K562 (cell line): ENCODE results near the gene DEFB127. TPM values are rescaled to one million over a fixed set of nuclear protein-coding genes. Genes with fewer than 3 reads are reported as not detected.

Experiments
- ATAC-seq: fragments of 200-7000 bp; cut with Tn5 transposase; 3 replicates; pipeline ENCODE4 v1.9.1; 2020; ENCODE audit warnings: moderate library complexity
- BruUV-seq: library from RNA; stranded (reverse); fragments of 400-500 nt; replicated peaks from 2 replicates; lab custom pipeline; 2021; lab: Mats Ljungman, UMichigan
- CTCF ChIA-PET: fragments of 300-600 bp; formaldehyde crosslinking; extraction: SDS; loops from one replicate; lab custom pipeline; 2021; ENCODE audit warnings: low intra/inter-chr PET ratio; lab: Yijun Ruan, JAX
- POLR2A ChIA-PET: fragments of 300-600, 350-650 bp; sonication (Branson Sonifier 250); formaldehyde crosslinking; extraction: SDS; loops from one replicate; lab custom pipeline; 2021; ENCODE audit warnings: antibody characterized with exemption, inconsistent platforms; lab: Yijun Ruan, JAX
- DNase-seq, 4 experiments: peaks; one replicate each; pipeline versions ENCODE4 v3.0.0 to v3.0.0-alpha.2; 2011 to 2018; ENCODE audit warnings: low spot score in 3 of 4, mixed read lengths in 3 of 4; ENCODE audit errors: extremely low read depth in 1 of 4
- FAIRE-seq: peaks from 2 replicates; lab custom pipeline; 2011; peaks lifted over from hg19 to GRCh38; lab: Jason Lieb, UNC
- H2AFZ ChIP-seq: 2 replicates; pipeline ENCODE4 v1.6.0; 2011; ENCODE audit warnings: low read depth, low read length, control low read depth, inconsistent platforms
- H3K27ac ChIP-seq: fragments of 200-600 bp; 3 replicates; pipeline ENCODE4 v1.8.0; 2011; ENCODE audit warnings: low read depth, mild to moderate bottlenecking, control low read depth, inconsistent platforms, low read length, moderate library complexity, mixed read lengths; ENCODE audit errors: extremely low read depth
- H3K27me3 ChIP-seq, 2 experiments: fragments of 300-600 bp in 1 of 2; 2 replicates in 1 of 2; 3 replicates in 1 of 2; pipeline versions ENCODE4 v1.6.0 to v1.8.0; 2011; ENCODE audit warnings: inconsistent platforms in 2 of 2, low read length in 2 of 2, mild to moderate bottlenecking in 1 of 2, mixed read lengths in 1 of 2, moderate library complexity in 1 of 2; ENCODE audit not compliant: control insufficient read depth in 2 of 2, insufficient read depth in 2 of 2
- H3K36me3 ChIP-seq: fragments of 300-600 bp; 3 replicates; pipeline ENCODE4 v1.8.0; 2011; ENCODE audit warnings: mild to moderate bottlenecking, low read length, inconsistent platforms; ENCODE audit not compliant: control insufficient read depth, insufficient read depth
- H3K4me1 ChIP-seq, 2 experiments: fragments of 200-600 bp in 1 of 2; replicated peaks in 1 of 2; 2 replicates in 1 of 2; 3 replicates in 1 of 2; pipeline versions ENCODE4 v1.5.1 to v1.8.0; 2011; ENCODE audit warnings: inconsistent platforms in 2 of 2, low read length in 2 of 2, mild to moderate bottlenecking in 1 of 2, mixed read lengths in 1 of 2, moderate library complexity in 1 of 2; ENCODE audit not compliant: control insufficient read depth in 2 of 2, insufficient read depth in 2 of 2
- H3K4me2 ChIP-seq: 2 replicates; pipeline ENCODE4 v1.6.1; 2011; ENCODE audit warnings: low read length, control low read depth, inconsistent platforms, mixed read lengths; ENCODE audit not compliant: insufficient read depth
- H3K4me3 ChIP-seq: fragments of 200-600 bp; sonication (generic), shearing (Covaris generic); 2 replicates; pipeline ENCODE4 v1.5.1; 2016; ENCODE audit warnings: control low read depth, inconsistent platforms
- H3K79me2 ChIP-seq: fragments of 200-600 bp; 3 replicates; pipeline ENCODE4 v1.8.0; 2011; ENCODE audit warnings: low read length, inconsistent platforms; ENCODE audit not compliant: control insufficient read depth, insufficient read depth
- H3K9ac ChIP-seq, 2 experiments: 2 replicates each; pipeline versions ENCODE4 v1.6.0 to v1.6.1; 2011; ENCODE audit warnings: low read depth in 2 of 2, low read length in 2 of 2, control low read depth in 1 of 2, inconsistent platforms in 1 of 2, mild to moderate bottlenecking in 1 of 2, mixed read lengths in 1 of 2; ENCODE audit not compliant: insufficient read depth in 1 of 2
- H3K9me1 ChIP-seq: one replicate; pipeline ENCODE4 v1.6.0; 2011; ENCODE audit warnings: inconsistent platforms, mild to moderate bottlenecking, low read length, moderate library complexity; ENCODE audit not compliant: control insufficient read depth, insufficient read depth
- H3K9me3 ChIP-seq: replicated peaks from 2 replicates; pipeline ENCODE4 v1.5.1; 2011; ENCODE audit warnings: low read depth, low read length, inconsistent platforms; ENCODE audit not compliant: control insufficient read depth, insufficient read depth
- H4K20me1 ChIP-seq: replicated peaks from 2 replicates; pipeline ENCODE4 v1.6.1; 2011; ENCODE audit warnings: low read length, inconsistent platforms, mixed read lengths; ENCODE audit not compliant: control insufficient read depth, insufficient read depth
- BRD4 ChIP-seq: fragments of 200-600 bp; sonication (generic); IDR thresholded peaks from 2 replicates; pipeline ENCODE4 v1.6.1; 2017; ENCODE audit warnings: inconsistent platforms
- CBFA2T3 ChIP-seq: fragments of 450-650 bp; IDR thresholded peaks from 2 replicates; pipeline ENCODE4 v1.6.1; 2017
- CBFB ChIP-seq: sonication (generic); formaldehyde crosslinking; IDR thresholded peaks from 2 replicates; pipeline ENCODE4 v1.4.0; 2020; ENCODE audit warnings: mild to moderate bottlenecking, missing genetic modification reagents
- FOXA1 ChIP-seq: fragments of 450-650 bp; IDR thresholded peaks from 2 replicates; pipeline ENCODE4 v1.6.1; 2016; ENCODE audit warnings: mild to moderate bottlenecking, borderline replicate concordance
- HDAC8 ChIP-seq: fragments of 450-650 bp; IDR thresholded peaks from 2 replicates; pipeline ENCODE4 v1.6.1; 2016; ENCODE audit warnings: mild to moderate bottlenecking, missing genetic modification characterization, moderate library complexity, missing compliant biosample characterization
- MCM3 ChIP-seq: fragments of 450-650 bp; IDR thresholded peaks from 2 replicates; pipeline ENCODE4 v1.6.1; 2016
- SMAD2 ChIP-seq: fragments of 150-350 bp; IDR thresholded peaks from 2 replicates; pipeline ENCODE4 v1.6.1; 2014; ENCODE audit warnings: low read depth, mild to moderate bottlenecking, low read length
- STAT5B ChIP-seq: fragments of 250-450 bp; sonication (Bioruptor Pico); IDR thresholded peaks from 2 replicates; pipeline ENCODE4 v1.8.0; 2021; ENCODE audit warnings: mild to moderate bottlenecking, inconsistent platforms
- TBL1XR1 ChIP-seq, 2 experiments: IDR thresholded peaks; 2 replicates each; pipeline ENCODE4 v1.6.1; 2012; ENCODE audit warnings: improper control_type of control experiment in 2 of 2, low read length in 2 of 2, mild to moderate bottlenecking in 1 of 2
- TCF7 ChIP-seq: sonication (generic); IDR thresholded peaks from 2 replicates; pipeline ENCODE4 v1.6.1; 2016; ENCODE audit warnings: antibody characterized with exemption, borderline replicate concordance
- TEAD4 ChIP-seq, 2 experiments: sonication (generic) in 1 of 2; formaldehyde crosslinking in 1 of 2; IDR thresholded peaks; 2 replicates each; pipeline versions ENCODE4 v1.6.1 to v1.8.0; 2012 to 2022; ENCODE audit warnings: borderline replicate concordance in 1 of 2, inconsistent platforms in 1 of 2, low read length in 1 of 2, mild to moderate bottlenecking in 1 of 2, missing genetic modification reagents in 1 of 2
- YY1 ChIP-seq, 3 experiments: IDR thresholded peaks; 2 replicates each; pipeline ENCODE4 v1.6.1; 2011; ENCODE audit warnings: low read length in 2 of 3, mild to moderate bottlenecking in 2 of 3, moderate library complexity in 2 of 3, borderline replicate concordance in 1 of 3, control low read depth in 1 of 3, low read depth in 1 of 3; ENCODE audit not compliant: insufficient read depth in 3 of 3, insufficient replicate concordance in 2 of 3, control insufficient read depth in 1 of 3, insufficient read length in 1 of 3; ENCODE audit errors: extremely low read depth in 1 of 3
- ZBTB26 ChIP-seq: fragments of 450-650 bp; formaldehyde crosslinking; IDR thresholded peaks from 2 replicates; pipeline ENCODE4 v1.4.0; 2022; ENCODE audit warnings: missing genetic modification characterization
- ZKSCAN8 ChIP-seq: fragments of 200-800 bp; sonication (Bioruptor generic); IDR thresholded peaks from 2 replicates; pipeline ENCODE4 v1.6.1; 2016; ENCODE audit warnings: missing genetic modification characterization, missing compliant biosample characterization
- ZNF583 ChIP-seq: fragments of 250-450 bp; sonication (Bioruptor Pico); IDR thresholded peaks from 2 replicates; pipeline ENCODE4 v1.4.0; 2020
- ZNF695 ChIP-seq: fragments of 450-650 bp; formaldehyde crosslinking; IDR thresholded peaks from 2 replicates; pipeline ENCODE4 v1.4.0; 2020; ENCODE audit warnings: mild to moderate bottlenecking, moderate library complexity
- WGBS: fragments of 100-300 bp; shearing (Covaris generic); methylation state at CpG from one replicate; pipeline ENCODE4 v1.1.6; 2016; ENCODE audit warnings: low coverage, mixed read lengths; ENCODE audit not compliant: insufficient coverage; ENCODE audit errors: missing lambda C conversion rate; 5-methylcytosine and 5-hydroxymethylcytosine counted together
- in situ Hi-C: fragments of 300-500 bp; cut with MboI; formaldehyde crosslinking; loops from 4 replicates; pipeline ENCODE4 v1.15.0; 2018; ENCODE audit warnings: inconsistent platforms, mixed read lengths
- intact Hi-C: fragments of 100-400 bp; cut with micrococcal nuclease; formaldehyde crosslinking; loops from 2 replicates; pipeline ENCODE4 v1.14.2; 2022
- polyA plus RNA-seq, 8 experiments: library from polyadenylated mRNA; depleted of rRNA in 4 of 8; stranded (reverse) in 5 of 8; unstranded in 3 of 8; fragments of >200 nt; fragmentation: Nextera tagmentation in 2 of 8; fragmentation: Illumina TruSeq in 1 of 8; extraction: Ambion mirVana in 2 of 8; extraction: Trizol in 1 of 8; gene quantifications; 2 replicates each; pipeline versions ENCODE4 v1.2.1 to v1.2.3, GENCODE V29; 2011 to 2014; ENCODE audit warnings: inconsistent platforms in 1 of 8, missing spikeins in 1 of 8
- total RNA-seq, 7 experiments: library from RNA; depleted of rRNA in 6 of 7; stranded (reverse); fragments of >200 nt in 6 of 7; fragmentation: Illumina TruSeq in 2 of 7; extraction: Trizol in 2 of 7; gene quantifications; 2 replicates each; pipeline versions ENCODE4 v1.2.1 to v1.2.3, GENCODE V29; 2011 to 2021; ENCODE audit warnings: low replicate concordance in 1 of 7

DEFB127 gene
- total and polyA plus RNA-seq, 9 of the 15 experiments (the other 6 are each of a cell fraction or from before 2014, with no cell fraction given): not detected

DNA sequence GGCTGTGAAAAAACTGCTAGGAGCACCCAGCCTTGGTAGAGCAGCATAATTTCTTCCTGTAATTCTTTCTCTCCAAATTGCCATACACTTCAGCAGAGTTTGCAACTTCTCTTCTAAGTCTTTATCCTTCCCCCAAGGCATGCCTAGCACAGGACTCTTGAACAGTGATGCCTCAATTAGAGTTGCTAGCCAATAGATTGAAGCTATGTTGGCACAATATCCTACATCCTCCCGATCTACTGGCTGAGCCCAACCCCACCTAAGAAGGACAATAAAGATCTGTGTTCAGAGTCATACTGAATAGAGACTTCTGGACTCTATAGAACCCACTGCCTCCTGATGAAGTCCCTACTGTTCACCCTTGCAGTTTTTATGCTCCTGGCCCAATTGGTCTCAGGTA is 15.0 kb upstream of the DEFB127 start, which contains the start of gene DEFB126:
DEFB126 (plus strand) TSS at position 301 of the 400 bp plus-strand sequence; CDS start at position 340, 39 bp downstream.
- DNase-seq (no peak), FAIRE-seq (no peak)
- ChIA-PET CTCF (no interaction called here), POLR2A (no interaction called here)
- no peak within 1 kb of the TSS for H3K9ac ChIP-seq
- in situ Hi-C loops: no loop called here
- 10% methylated on average over 1 of the region's 1 CpG for WGBS
- no TSS peak for BruUV-seq
- H3K79me2 ChIP-seq: no peaks in the 10 kb centered on the region
- H3K36me3 ChIP-seq: no peaks in the 10 kb centered on the region
- H3K9me1 ChIP-seq: no peaks in the 10 kb centered on the region
- no peak within 1 kb of the TSS for H3K4me3 ChIP-seq
- no peak for TF ChIP-seq TCF7
- TF ChIP-seq, all 486 proteins: peak for 0
- Histone ChIP-seq H3K4me1 (peaks cover 0 to 3% of the 10 kb centered on the region in 2 experiments; a peak in 2 of 5 replicates), H3K9me3 (no peaks in the 10 kb centered on the region; the same call in 1 of the 2 replicates), H3K27ac (no peak within 1 kb of the TSS), H2AFZ (no peak within 1 kb of the TSS), H4K20me1 (no peaks in the 10 kb centered on the region), H3K27me3 (peaks cover 2 to 6% of the 10 kb centered on the region in 2 experiments; a peak in 2 of 5 replicates), H3K4me2 (no peak within 1 kb of the TSS)
- no peak for ATAC-seq
- intact Hi-C loops: no loop called here

- ATAC-seq: no peak
- CTCF ChIA-PET: interaction anchor here (0.6 kb wide), 1 partner anchor 19 kb away, joined by 3 read pairs; no protein-coding TSS in a partner anchor
- no peak overlapping the region for H3K4me2 ChIP-seq
- peaks cover 5 to 12% of the 10 kb centered on the region in 2 experiments for H3K27me3 ChIP-seq
- H4K20me1 ChIP-seq: no peaks in the 10 kb centered on the region
- no peaks in the 10 kb centered on the region for H3K36me3 ChIP-seq
- no peaks in the 10 kb centered on the region for H3K4me1 ChIP-seq
- WGBS: 0% methylated on average over 2 of the region's 2 CpGs
- BruUV-seq: no TSS peak
- H3K9me1 ChIP-seq: no peaks in the 10 kb centered on the region
- no peak overlapping the region for H3K27ac ChIP-seq
- no peak overlapping the region for H3K4me3 ChIP-seq
- no peaks in the 10 kb centered on the region for H3K9me3 ChIP-seq
- FAIRE-seq: no peak
- in situ Hi-C loops (no loop called here), intact Hi-C loops (no loop called here)
- H3K9ac ChIP-seq: no peak overlapping the region
- no peak overlapping the region for H2AFZ ChIP-seq
- H3K79me2 ChIP-seq: no peaks in the 10 kb centered on the region
- POLR2A ChIA-PET: no interaction called here
- no peak for DNase-seq
- TF ChIP-seq ZKSCAN8 (CRISPR knock-in tag): no peak
- TF ChIP-seq BRD4: no peak
- TF ChIP-seq TEAD4 (IDR thresholded peaks at IDR 0.05; ENCODE audit: low read length): no peak
- TF ChIP-seq TEAD4 (CRISPR knock-in tag; IDR thresholded peaks at IDR 0.05; ENCODE audit: borderline replicate concordance): no peak
- no peak for TF ChIP-seq ZNF695 (CRISPR knock-in tag)
- no peak for TF ChIP-seq SMAD2
- no peak for TF ChIP-seq MCM3
- no peak for TF ChIP-seq ZNF583 (CRISPR knock-in tag)
- no peak for TF ChIP-seq CBFA2T3
- no peak for TF ChIP-seq YY1 (IDR thresholded peaks at IDR 0.05; ENCODE audit: borderline replicate concordance in 1 of 3, control insufficient read depth in 1 of 3, extremely low read depth in 1 of 3, insufficient read depth in 3 of 3, insufficient read length in 1 of 3, insufficient replicate concordance in 2 of 3, low read depth in 1 of 3, low read length in 2 of 3)
- no peak for TF ChIP-seq HDAC8 (tag)
- no peak for TF ChIP-seq TBL1XR1 (IDR thresholded peaks at IDR 0.05; ENCODE audit: low read length in 2 of 2)
- TF ChIP-seq ZBTB26: no peak
- TF ChIP-seq STAT5B (CRISPR knock-in tag): no peak
- TF ChIP-seq FOXA1: no peak
- TF ChIP-seq CBFB (CRISPR knock-in tag): no peak
These were observed 11.4 kb upstream of the DEFB127 start for GRCh38 chr20:145877-146276.
